Measurements from ENCODE around the gene FUT4. TPM values are rescaled to one million over a fixed set of nuclear protein-coding genes. Genes with fewer than 3 reads are reported as not detected.

FUT4 gene
- total RNA-seq, 1 experiment from 2014 or later, result 7.7 TPM

GRCh38 chr11:94558932-94559331, 15.2 kb downstream of the FUT4 start:
- ChIA-PET CTCF (no interaction called here), POLR2A (no interaction called here)
- Mint-ChIP-seq H3K27me3 (ENCODE audit: low read depth) (no peaks in the 10 kb centered on the region), H3K4me3 (no peak overlapping the region), H3K27ac (no peak overlapping the region), H3K9me3 (no peaks in the 10 kb centered on the region), H3K4me1 (peaks cover 13% of the 10 kb centered on the region), H3K36me3 (no peaks in the 10 kb centered on the region)
- DNase-seq (ENCODE audit: low spot score) (no peak), ATAC-seq (no peak)
- TF ChIP-seq, protein P1, sequence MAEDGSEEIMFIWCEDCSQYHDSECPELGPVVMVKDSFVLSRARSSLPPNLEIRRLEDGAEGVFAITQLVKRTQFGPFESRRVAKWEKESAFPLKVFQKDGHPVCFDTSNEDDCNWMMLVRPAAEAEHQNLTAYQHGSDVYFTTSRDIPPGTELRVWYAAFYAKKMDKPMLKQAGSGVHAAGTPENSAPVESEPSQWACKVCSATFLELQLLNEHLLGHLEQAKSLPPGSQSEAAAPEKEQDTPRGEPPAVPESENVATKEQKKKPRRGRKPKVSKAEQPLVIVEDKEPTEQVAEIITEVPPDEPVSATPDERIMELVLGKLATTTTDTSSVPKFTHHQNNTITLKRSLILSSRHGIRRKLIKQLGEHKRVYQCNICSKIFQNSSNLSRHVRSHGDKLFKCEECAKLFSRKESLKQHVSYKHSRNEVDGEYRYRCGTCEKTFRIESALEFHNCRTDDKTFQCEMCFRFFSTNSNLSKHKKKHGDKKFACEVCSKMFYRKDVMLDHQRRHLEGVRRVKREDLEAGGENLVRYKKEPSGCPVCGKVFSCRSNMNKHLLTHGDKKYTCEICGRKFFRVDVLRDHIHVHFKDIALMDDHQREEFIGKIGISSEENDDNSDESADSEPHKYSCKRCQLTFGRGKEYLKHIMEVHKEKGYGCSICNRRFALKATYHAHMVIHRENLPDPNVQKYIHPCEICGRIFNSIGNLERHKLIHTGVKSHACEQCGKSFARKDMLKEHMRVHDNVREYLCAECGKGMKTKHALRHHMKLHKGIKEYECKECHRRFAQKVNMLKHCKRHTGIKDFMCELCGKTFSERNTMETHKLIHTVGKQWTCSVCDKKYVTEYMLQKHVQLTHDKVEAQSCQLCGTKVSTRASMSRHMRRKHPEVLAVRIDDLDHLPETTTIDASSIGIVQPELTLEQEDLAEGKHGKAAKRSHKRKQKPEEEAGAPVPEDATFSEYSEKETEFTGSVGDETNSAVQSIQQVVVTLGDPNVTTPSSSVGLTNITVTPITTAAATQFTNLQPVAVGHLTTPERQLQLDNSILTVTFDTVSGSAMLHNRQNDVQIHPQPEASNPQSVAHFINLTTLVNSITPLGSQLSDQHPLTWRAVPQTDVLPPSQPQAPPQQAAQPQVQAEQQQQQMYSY (CRISPR knock-in tag; IDR thresholded peaks at IDR 0.05), result no peak
- TF ChIP-seq IRF2 (CRISPR knock-in tag; IDR thresholded peaks at IDR 0.05; ENCODE audit: borderline replicate concordance, low read depth) (no peak), CBFB (CRISPR knock-in tag; IDR thresholded peaks at IDR 0.05; ENCODE audit: low read depth) (no peak), TEAD1 (CRISPR knock-in tag; IDR thresholded peaks at IDR 0.05) (no peak), EMX1 (CRISPR knock-in tag; IDR thresholded peaks at IDR 0.05) (no peak), TP53 (CRISPR knock-in tag; IDR thresholded peaks at IDR 0.05) (no peak), ZNF219 (CRISPR knock-in tag; IDR thresholded peaks at IDR 0.05; ENCODE audit: borderline replicate concordance) (no peak), PRRX2 (CRISPR knock-in tag; IDR thresholded peaks at IDR 0.05) (no peak), FOXK1 (CRISPR knock-in tag; IDR thresholded peaks at IDR 0.05) (no peak), GRHL2 (CRISPR knock-in tag; IDR thresholded peaks at IDR 0.05; ENCODE audit: insufficient replicate concordance, severe bottlenecking) (no peak), NR1H2 (CRISPR knock-in tag; IDR thresholded peaks at IDR 0.05) (no peak), CREM (CRISPR knock-in tag; IDR thresholded peaks at IDR 0.05) (no peak)
- TF ChIP-seq, protein P2, sequence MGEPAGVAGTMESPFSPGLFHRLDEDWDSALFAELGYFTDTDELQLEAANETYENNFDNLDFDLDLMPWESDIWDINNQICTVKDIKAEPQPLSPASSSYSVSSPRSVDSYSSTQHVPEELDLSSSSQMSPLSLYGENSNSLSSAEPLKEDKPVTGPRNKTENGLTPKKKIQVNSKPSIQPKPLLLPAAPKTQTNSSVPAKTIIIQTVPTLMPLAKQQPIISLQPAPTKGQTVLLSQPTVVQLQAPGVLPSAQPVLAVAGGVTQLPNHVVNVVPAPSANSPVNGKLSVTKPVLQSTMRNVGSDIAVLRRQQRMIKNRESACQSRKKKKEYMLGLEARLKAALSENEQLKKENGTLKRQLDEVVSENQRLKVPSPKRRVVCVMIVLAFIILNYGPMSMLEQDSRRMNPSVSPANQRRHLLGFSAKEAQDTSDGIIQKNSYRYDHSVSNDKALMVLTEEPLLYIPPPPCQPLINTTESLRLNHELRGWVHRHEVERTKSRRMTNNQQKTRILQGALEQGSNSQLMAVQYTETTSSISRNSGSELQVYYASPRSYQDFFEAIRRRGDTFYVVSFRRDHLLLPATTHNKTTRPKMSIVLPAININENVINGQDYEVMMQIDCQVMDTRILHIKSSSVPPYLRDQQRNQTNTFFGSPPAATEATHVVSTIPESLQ (CRISPR knock-in tag; IDR thresholded peaks at IDR 0.05), result no peak
- TF ChIP-seq, protein P3, sequence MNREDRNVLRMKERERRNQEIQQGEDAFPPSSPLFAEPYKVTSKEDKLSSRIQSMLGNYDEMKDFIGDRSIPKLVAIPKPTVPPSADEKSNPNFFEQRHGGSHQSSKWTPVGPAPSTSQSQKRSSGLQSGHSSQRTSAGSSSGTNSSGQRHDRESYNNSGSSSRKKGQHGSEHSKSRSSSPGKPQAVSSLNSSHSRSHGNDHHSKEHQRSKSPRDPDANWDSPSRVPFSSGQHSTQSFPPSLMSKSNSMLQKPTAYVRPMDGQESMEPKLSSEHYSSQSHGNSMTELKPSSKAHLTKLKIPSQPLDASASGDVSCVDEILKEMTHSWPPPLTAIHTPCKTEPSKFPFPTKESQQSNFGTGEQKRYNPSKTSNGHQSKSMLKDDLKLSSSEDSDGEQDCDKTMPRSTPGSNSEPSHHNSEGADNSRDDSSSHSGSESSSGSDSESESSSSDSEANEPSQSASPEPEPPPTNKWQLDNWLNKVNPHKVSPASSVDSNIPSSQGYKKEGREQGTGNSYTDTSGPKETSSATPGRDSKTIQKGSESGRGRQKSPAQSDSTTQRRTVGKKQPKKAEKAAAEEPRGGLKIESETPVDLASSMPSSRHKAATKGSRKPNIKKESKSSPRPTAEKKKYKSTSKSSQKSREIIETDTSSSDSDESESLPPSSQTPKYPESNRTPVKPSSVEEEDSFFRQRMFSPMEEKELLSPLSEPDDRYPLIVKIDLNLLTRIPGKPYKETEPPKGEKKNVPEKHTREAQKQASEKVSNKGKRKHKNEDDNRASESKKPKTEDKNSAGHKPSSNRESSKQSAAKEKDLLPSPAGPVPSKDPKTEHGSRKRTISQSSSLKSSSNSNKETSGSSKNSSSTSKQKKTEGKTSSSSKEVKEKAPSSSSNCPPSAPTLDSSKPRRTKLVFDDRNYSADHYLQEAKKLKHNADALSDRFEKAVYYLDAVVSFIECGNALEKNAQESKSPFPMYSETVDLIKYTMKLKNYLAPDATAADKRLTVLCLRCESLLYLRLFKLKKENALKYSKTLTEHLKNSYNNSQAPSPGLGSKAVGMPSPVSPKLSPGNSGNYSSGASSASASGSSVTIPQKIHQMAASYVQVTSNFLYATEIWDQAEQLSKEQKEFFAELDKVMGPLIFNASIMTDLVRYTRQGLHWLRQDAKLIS (CRISPR knock-in tag; IDR thresholded peaks at IDR 0.05; ENCODE audit: borderline replicate concordance), result no peak

DNA sequence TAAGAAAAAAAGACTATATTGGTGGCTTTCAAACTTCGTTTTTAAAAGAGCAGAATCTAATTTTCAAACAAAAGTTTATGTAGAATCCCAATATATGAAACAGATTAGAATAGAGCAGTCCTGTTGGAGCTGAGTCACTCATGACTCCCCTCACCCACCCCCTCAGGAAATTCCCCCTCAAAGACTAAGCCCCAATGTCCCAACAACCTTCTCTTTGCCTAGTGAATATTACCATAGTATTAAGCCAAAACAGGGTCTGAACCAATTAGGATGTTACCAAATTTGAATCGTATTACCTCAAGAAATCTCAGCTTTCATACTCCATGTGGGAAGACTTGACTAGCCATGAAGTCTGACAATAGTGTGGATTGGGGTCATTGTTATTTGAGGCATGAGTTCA, 15.6 kb downstream of the FUT4 start:
- Mint-ChIP-seq H3K4me1 (peaks cover 13% of the 10 kb centered on the region), H3K27ac (no peak overlapping the region), H3K36me3 (no peaks in the 10 kb centered on the region), H3K4me3 (no peak overlapping the region), H3K9me3 (no peaks in the 10 kb centered on the region), H3K27me3 (ENCODE audit: low read depth) (no peaks in the 10 kb centered on the region)
- no peak for ATAC-seq
- DNase-seq (ENCODE audit: low spot score), result no peak
- CTCF ChIA-PET, result no interaction called here
- POLR2A ChIA-PET, result no interaction called here
- no peak for TF ChIP-seq ARID4B (CRISPR knock-in tag; IDR thresholded peaks at IDR 0.05; ENCODE audit: borderline replicate concordance)
- TF ChIP-seq, protein P3 (CRISPR knock-in tag; IDR thresholded peaks at IDR 0.05; ENCODE audit: borderline replicate concordance), result no peak
- no peak for TF ChIP-seq TEAD4 (CRISPR knock-in tag; IDR thresholded peaks at IDR 0.05)
- no peak for TF ChIP-seq E2F5 (CRISPR knock-in tag; IDR thresholded peaks at IDR 0.05)

Data from WTC11 (cell line).